Retinal pigment epithelial cell (primary cell): Measurements from ENCODE around the gene SPEM3.

Experiments used
- DNase-seq: peaks from one replicate; pipeline ENCODE4 v3.0.0-alpha.2; 2010; ENCODE audit warnings: low read depth
- H3K4me3 ChIP-seq: 2 replicates; pipeline ENCODE4 v1.5.1; 2011; ENCODE audit warnings: mild to moderate bottlenecking, low read length, control low read depth, moderate library complexity
- TF ChIP-seq, protein P1 (sequence below): conservative IDR thresholded peaks from 2 replicates; pipeline ENCODE4 v1.5.1; 2011; ENCODE audit warnings: low read depth, low read length, control low read depth, inconsistent platforms

Gene SPEM3

GRCh38 chr17:7383742-7384488 is 44.7 kb upstream of the SPEM3 start:
- TF ChIP-seq, protein P1, sequence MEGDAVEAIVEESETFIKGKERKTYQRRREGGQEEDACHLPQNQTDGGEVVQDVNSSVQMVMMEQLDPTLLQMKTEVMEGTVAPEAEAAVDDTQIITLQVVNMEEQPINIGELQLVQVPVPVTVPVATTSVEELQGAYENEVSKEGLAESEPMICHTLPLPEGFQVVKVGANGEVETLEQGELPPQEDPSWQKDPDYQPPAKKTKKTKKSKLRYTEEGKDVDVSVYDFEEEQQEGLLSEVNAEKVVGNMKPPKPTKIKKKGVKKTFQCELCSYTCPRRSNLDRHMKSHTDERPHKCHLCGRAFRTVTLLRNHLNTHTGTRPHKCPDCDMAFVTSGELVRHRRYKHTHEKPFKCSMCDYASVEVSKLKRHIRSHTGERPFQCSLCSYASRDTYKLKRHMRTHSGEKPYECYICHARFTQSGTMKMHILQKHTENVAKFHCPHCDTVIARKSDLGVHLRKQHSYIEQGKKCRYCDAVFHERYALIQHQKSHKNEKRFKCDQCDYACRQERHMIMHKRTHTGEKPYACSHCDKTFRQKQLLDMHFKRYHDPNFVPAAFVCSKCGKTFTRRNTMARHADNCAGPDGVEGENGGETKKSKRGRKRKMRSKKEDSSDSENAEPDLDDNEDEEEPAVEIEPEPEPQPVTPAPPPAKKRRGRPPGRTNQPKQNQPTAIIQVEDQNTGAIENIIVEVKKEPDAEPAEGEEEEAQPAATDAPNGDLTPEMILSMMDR = no peak

GRCh38 chr17:7384489-7385081 is 44.1 kb upstream of the SPEM3 start:
- H3K4me3 ChIP-seq = peak overlapping the region; percentile 37
- TF ChIP-seq, protein P1 = no peak
- DNase-seq = no peak

More at GRCh38 chr17:7383742-7384488, 44.7 kb upstream of the SPEM3 start:
- H3K4me3 ChIP-seq = peak overlapping the region; percentile 37
- DNase-seq = no peak

DNA sequence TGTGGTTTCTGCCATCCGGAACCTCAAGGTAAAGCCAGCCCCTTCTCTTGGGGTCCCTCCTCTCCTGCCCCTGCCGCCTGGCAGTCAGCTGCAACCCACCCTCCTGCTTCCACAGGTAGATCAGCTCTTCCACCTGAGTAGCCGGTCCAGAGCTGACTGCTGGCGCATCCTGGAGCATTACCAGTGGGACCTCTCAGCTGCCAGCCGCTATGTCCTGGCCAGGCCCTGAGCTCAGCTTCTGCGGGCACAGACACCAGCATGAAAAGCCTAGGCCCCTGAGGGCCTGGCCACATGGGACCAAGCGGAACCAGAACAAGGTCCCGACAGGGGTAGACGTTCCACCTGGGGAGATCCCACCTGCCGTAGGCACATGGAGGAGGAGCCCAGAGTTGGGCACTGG is 39.8 kb upstream of the SPEM3 start:
- TF ChIP-seq, protein P1 = no peak
- DNase-seq = no peak
- no peak overlapping the region for H3K4me3 ChIP-seq

DNA sequence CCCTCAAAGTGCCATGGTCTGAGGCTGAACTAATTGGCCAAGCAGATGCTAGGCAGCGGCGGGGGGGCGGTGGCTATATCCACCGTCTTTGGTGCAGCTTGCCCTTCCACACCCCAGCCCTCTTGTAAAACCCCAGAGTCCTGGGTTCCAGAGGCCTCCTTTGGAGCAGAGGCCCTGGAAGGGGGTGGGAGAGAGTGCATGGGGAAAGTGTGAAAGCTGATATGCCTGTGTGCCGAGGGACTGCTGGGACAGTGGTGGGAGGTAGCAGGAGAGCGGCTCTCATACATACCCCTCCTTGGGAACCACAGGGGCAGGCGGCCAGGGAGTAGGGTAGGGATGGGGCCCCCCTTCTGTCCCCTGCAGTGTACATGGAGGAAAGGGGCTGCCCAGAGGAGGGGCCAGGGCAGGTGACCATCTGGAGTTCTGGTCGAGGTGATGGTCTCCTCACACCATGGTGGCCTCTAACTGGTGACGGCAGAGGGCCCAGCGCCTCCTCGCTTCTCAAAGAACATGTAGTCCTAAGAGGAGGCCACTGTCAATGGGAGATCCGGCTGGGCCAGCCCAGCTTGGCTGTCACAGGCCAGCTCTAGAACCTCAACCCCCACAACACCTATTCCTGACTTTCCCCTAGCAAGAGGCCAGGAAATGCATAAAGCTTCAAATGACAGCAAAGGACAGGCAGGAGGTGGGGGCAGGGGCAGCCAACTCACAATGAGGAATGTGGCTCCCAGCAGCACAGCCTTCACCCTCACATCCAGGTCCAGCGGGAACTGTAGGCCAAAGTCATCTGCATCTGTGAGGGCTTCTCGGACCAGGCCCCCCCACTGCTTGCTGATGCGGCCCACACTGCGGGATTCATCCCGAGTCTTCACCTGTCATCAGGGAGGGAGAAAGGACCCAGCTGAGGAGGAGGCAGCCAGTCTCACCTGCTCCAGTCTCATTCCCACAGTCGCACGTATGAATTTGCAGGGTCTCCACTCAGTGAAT is 38.4 kb upstream of the SPEM3 start:
- no peak for DNase-seq
- H3K4me3 ChIP-seq = no peak overlapping the region
- TF ChIP-seq, protein P1 = no peak

- no peak for DNase-seq
- TF ChIP-seq, protein P1 = no peak
- no peak overlapping the region for H3K4me3 ChIP-seq
Observed at GRCh38 chr17:7391307-7391706, 37.4 kb upstream of the SPEM3 start.

DNA sequence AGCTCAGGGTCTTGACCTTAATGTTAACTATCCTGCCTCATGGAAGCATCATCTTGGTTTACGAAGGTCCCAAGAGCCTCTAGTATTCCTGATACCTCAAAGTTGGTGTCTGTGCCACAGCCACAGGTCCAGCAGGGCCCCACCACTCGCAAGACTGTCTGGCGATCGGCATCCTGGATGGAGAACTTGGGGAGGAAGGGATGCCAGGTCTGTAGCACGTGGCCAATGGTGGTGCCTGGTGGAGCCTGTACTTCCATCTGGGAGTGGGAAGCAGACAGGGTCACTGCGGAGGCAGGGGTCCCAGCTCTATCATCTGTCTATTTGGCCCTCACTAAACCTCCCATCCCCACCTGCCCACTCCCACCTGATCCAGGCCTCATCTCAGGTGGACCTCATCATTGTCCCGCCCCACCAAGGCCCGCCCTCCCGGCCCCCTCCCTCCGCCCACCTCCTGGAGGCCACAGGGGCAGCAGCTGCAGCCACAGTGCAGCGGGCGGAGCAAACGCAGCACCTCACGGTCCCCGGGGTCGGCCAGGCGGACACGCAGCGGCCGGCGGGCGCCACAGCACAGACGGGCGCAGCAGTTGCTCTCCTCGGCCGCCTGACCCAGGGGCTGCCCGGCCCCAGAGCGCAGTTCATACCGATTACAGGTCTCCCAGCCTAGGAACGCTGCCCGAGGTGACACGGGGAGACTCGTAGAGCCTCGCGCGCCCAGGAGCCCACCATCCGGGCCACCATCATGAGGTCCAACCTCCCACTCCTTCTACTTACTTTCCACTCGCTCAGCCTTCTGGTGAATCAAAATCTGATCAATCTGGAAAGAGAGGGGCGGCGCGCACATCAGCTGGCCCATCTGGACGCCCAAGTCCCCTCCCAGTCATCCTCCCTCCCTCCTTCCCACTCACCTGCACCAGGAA is 35.7 kb upstream of the SPEM3 start:
- DNase-seq = no peak
- TF ChIP-seq, protein P1 = no peak
- H3K4me3 ChIP-seq = peak overlapping the region; percentile 85
